IMR-90 (cell line): ENCODE data around the gene NUP205.

ENCODE experiments used
- BHLHE40 ChIP-seq: fragments of 150-350 bp; IDR thresholded peaks from 2 replicates; pipeline ENCODE4 v1.6.1; 2016; ENCODE audit warnings: mild to moderate bottlenecking, low read depth, low read length
- CHD1 ChIP-seq: IDR thresholded peaks from 2 replicates; pipeline ENCODE4 v1.6.1; 2012; ENCODE audit warnings: low read depth, low read length, improper control_type of control experiment
- CTCF ChIP-seq: conservative IDR thresholded peaks from 2 replicates; pipeline ENCODE4 v1.5.1; 2012; ENCODE audit warnings: mild to moderate bottlenecking, low read depth, low read length, improper control_type of control experiment
- ELK1 ChIP-seq: fragments of 150-350 bp; IDR thresholded peaks from 2 replicates; pipeline ENCODE4 v1.6.1; 2016; ENCODE audit warnings: low read depth, mild to moderate bottlenecking, low read length, moderate library complexity, borderline replicate concordance
- MAFK ChIP-seq: IDR thresholded peaks from 2 replicates; pipeline ENCODE4 v1.6.1; 2012; ENCODE audit warnings: low read depth, low read length, improper control_type of control experiment
- MAZ ChIP-seq: IDR thresholded peaks from 2 replicates; pipeline ENCODE4 v1.6.1; 2012; ENCODE audit warnings: low read depth, mild to moderate bottlenecking, low read length, improper control_type of control experiment, moderate library complexity, borderline replicate concordance
- POLR2A ChIP-seq: IDR thresholded peaks from 2 replicates; pipeline ENCODE4 v1.6.1; 2012; ENCODE audit warnings: mild to moderate bottlenecking, low read depth, low read length
- RCOR1 ChIP-seq: IDR thresholded peaks from 2 replicates; pipeline ENCODE4 v1.6.1; 2012; ENCODE audit warnings: mild to moderate bottlenecking, low read length, improper control_type of control experiment; ENCODE audit not compliant: insufficient replicate concordance
- RFX5 ChIP-seq: IDR thresholded peaks from 2 replicates; pipeline ENCODE4 v1.8.0; 2012; ENCODE audit warnings: low read depth, mild to moderate bottlenecking, low read length, moderate library complexity
- SMC3 ChIP-seq: fragments of 150-350 bp; IDR thresholded peaks from 2 replicates; pipeline ENCODE4 v1.6.1; 2016; ENCODE audit warnings: low read depth, mild to moderate bottlenecking, antibody characterized with exemption, low read length, moderate library complexity
- USF2 ChIP-seq: fragments of 150-350 bp; IDR thresholded peaks from 2 replicates; pipeline ENCODE4 v1.6.1; 2017; ENCODE audit warnings: mild to moderate bottlenecking, antibody characterized with exemption, low read length, low read depth

- TF ChIP-seq CHD1 (no peak), BHLHE40 (no peak), RCOR1 (no peak), CTCF (no peak), MAFK (no peak), POLR2A (no peak), RFX5 (no peak), SMC3 (no peak), USF2 (no peak), MAZ (no peak), ELK1 (no peak)
These were observed 48.2 kb upstream of the NUP205 start for GRCh38 chr7:135509589-135509838.
